Activated T-helper 17 cell treated with anti-CD3 and anti-CD28 coated beads, Interleukin-2, amount 50 U/mL, for 72 hours (primary cell): ENCODE results near the gene SAMD11. TPM values are rescaled to one million over a fixed set of nuclear protein-coding genes. Genes with fewer than 3 reads are reported as not detected.

Source experiments
- ATAC-seq: fragments of 150-1000 bp; cut with Tn5 transposase; replicated peaks from 2 replicates; pipeline ENCODE4 v1.10.0; 2021; ENCODE audit warnings: mild to moderate bottlenecking, moderate library complexity
- H3K27ac Mint-ChIP-seq: one replicate; pipeline ENCODE4 v1.8.0; 2022; ENCODE audit warnings: mixed read lengths
- H3K27me3 Mint-ChIP-seq: one replicate; pipeline ENCODE4 v1.8.0; 2022; ENCODE audit warnings: mixed read lengths
- H3K36me3 Mint-ChIP-seq: one replicate; pipeline ENCODE4 v1.8.0; 2022; ENCODE audit warnings: low read depth, mild to moderate bottlenecking, mixed read lengths
- H3K4me1 Mint-ChIP-seq: one replicate; pipeline ENCODE4 v1.8.0; 2022; ENCODE audit warnings: mixed read lengths
- H3K4me3 Mint-ChIP-seq: one replicate; pipeline ENCODE4 v1.8.0; 2022; ENCODE audit warnings: mild to moderate bottlenecking, mixed read lengths
- H3K9me3 Mint-ChIP-seq: one replicate; pipeline ENCODE4 v1.8.0; 2022; ENCODE audit warnings: mixed read lengths
- total RNA-seq, 2 donors: library from RNA; stranded (reverse); gene quantifications; one replicate each; pipeline ENCODE4 v1.2.3, GENCODE V29; 2022

The SAMD11 gene
- total RNA-seq, 2 donors from 2014 or later, result not detected

GRCh38 chr1:964691-965525 lies 41.2 kb downstream of the SAMD11 start:
- Mint-ChIP-seq H3K36me3 (peaks cover 6% of the 10 kb centered on the region), H3K9me3 (no peaks in the 10 kb centered on the region), H3K27me3 (no peaks in the 10 kb centered on the region), H3K4me1 (no peaks in the 10 kb centered on the region), H3K4me3 (peak overlapping the region; percentile 45), H3K27ac (no peak overlapping the region)
- no peak for ATAC-seq

DNA sequence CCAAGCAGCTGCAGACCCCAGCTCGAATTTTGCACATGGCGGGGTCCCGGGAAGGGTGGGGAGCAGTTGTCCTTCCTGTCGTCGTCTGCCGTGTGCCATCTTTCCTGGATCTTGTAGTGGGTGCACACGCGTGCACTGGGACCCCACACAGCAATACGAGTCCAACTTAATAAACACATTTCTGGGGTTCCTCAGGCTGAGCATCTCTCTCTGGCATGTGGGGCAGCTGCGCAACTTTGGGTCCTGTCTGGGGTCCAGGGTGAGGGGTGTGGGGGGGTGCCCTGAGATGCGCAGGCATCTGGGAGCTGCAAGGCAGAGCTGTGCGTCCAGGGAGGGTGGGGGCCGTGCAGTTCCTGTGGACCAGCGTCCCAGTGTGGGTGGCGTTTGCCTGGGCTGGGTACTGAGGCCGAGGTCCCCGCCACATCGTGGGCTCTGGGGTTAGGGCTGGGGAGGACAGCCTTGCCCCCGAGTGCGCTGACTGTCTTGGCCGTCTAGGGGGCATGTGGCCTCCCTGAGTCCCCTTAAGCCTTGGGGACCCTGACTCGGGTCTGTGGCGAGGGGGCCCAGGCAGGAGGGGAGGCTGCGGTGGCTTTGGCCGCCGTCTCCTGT lies 41.9 kb downstream of the SAMD11 start:
- no peaks in the 10 kb centered on the region for H3K27me3 Mint-ChIP-seq
- H3K9me3 Mint-ChIP-seq, result no peaks in the 10 kb centered on the region
- no peaks in the 10 kb centered on the region for H3K4me1 Mint-ChIP-seq
- ATAC-seq, result no peak
- peak overlapping the region; percentile 45 for H3K4me3 Mint-ChIP-seq
- H3K36me3 Mint-ChIP-seq, result peaks cover 6% of the 10 kb centered on the region
- no peak overlapping the region for H3K27ac Mint-ChIP-seq

DNA sequence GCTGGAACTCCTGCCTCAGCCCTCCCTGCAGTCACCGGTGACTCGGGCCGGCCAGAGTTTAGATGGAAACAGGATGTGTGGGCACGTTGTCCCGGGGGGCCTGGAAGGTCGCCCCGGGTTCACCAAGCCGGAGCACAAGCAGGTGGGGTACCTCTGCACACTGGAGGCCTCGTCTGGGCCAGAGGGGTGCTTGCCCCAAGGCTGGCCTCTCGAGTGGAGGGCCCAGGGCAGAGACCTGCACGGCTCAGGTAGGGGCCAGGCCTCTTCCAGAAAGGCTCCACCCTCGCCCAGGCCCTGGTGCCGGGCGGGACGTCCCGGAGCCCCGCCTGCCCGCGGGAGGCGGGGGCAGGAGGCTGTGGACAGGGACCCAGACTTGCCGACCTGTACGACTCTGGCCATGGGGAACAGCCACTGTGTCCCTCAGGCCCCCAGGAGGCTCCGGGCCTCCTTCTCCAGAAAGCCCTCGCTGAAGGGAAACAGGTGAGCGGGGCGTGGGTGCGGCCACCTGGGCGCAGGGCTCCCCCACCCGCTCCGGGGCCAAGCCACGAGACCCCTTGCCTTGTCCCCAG lies 42.5 kb downstream of the SAMD11 start, which contains the start of gene PLEKHN1:
TSS of gene PLEKHN1 (plus strand) at position 348 of the 569 bp plus-strand sequence. CDS start at position 398, 50 bp downstream.
- H3K27ac Mint-ChIP-seq, result no peak within 1 kb of the TSS

DNA sequence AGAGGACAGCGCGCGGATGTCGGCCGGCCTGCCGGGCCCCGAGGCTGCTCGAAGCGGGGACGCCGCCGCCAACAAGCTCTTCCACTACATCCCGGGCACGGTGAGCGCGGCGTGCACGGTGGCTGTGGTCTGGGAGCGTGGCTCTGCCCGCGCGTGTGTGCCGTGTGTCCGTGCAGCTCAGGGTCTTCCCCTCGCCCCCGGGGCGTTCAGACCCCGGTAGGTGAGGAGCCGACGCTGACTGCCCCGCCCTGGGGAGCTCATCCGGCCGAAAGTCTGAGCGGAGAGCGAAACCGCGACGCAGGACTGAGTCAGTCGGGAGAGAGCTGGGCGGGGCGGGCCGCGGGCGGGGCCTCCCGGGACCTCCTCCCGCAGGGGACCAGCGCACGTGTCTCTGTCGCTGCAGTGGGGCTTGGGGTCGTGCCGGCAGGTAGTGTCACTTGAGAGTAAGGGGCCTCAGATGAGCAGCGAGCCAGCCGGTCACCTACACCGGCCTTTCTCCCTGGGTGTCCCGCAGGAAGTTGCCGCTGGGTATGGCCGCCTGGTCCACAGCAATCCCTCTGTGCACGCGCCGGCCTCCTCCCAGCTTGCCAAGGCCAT lies 43.1 kb downstream of the SAMD11 start:
- H3K9me3 Mint-ChIP-seq, result no peaks in the 10 kb centered on the region
- peak overlapping the region; percentile 65 for H3K4me3 Mint-ChIP-seq
- ATAC-seq, result peak; percentile 93
- peaks cover 6% of the 10 kb centered on the region for H3K36me3 Mint-ChIP-seq
- no peaks in the 10 kb centered on the region for H3K4me1 Mint-ChIP-seq
- H3K27me3 Mint-ChIP-seq, result no peaks in the 10 kb centered on the region
- H3K27ac Mint-ChIP-seq, result no peak overlapping the region

More for the DNA sequence above, 42.5 kb downstream of the SAMD11 start, which contains the start of gene PLEKHN1:
- peak within 1 kb of the TSS; percentile 65 for H3K4me3 Mint-ChIP-seq
- peaks cover 6% of the 10 kb centered on the region for H3K36me3 Mint-ChIP-seq
- no peaks in the 10 kb centered on the region for H3K4me1 Mint-ChIP-seq
- peak; percentile 82 for ATAC-seq
- H3K9me3 Mint-ChIP-seq, result no peaks in the 10 kb centered on the region
- H3K27me3 Mint-ChIP-seq, result no peaks in the 10 kb centered on the region

- no peak overlapping the region for H3K4me3 Mint-ChIP-seq
- H3K4me1 Mint-ChIP-seq, result no peaks in the 10 kb centered on the region
- H3K27me3 Mint-ChIP-seq, result no peaks in the 10 kb centered on the region
- H3K27ac Mint-ChIP-seq, result no peak overlapping the region
- no peaks in the 10 kb centered on the region for H3K9me3 Mint-ChIP-seq
- ATAC-seq, result no peak
- peaks cover 6% of the 10 kb centered on the region for H3K36me3 Mint-ChIP-seq
Measured at GRCh38 chr1:967466-968343, 44.0 kb downstream of the SAMD11 start.

- no peak for ATAC-seq
- no peaks in the 10 kb centered on the region for H3K4me1 Mint-ChIP-seq
- H3K9me3 Mint-ChIP-seq, result no peaks in the 10 kb centered on the region
- H3K36me3 Mint-ChIP-seq, result no peaks in the 10 kb centered on the region
- no peak overlapping the region for H3K27ac Mint-ChIP-seq
- H3K27me3 Mint-ChIP-seq, result no peaks in the 10 kb centered on the region
- H3K4me3 Mint-ChIP-seq, result no peak overlapping the region
Measured at GRCh38 chr1:969260-969855, 45.6 kb downstream of the SAMD11 start.

- no peaks in the 10 kb centered on the region for H3K36me3 Mint-ChIP-seq
- no peak overlapping the region for H3K4me3 Mint-ChIP-seq
- H3K27me3 Mint-ChIP-seq, result no peaks in the 10 kb centered on the region
- H3K4me1 Mint-ChIP-seq, result no peaks in the 10 kb centered on the region
- ATAC-seq, result no peak
- H3K27ac Mint-ChIP-seq, result no peak overlapping the region
- H3K9me3 Mint-ChIP-seq, result no peaks in the 10 kb centered on the region
Measured at GRCh38 chr1:970242-970972, 46.7 kb downstream of the SAMD11 start.

- no peak overlapping the region for H3K4me3 Mint-ChIP-seq
- no peaks in the 10 kb centered on the region for H3K9me3 Mint-ChIP-seq
- no peak overlapping the region for H3K27ac Mint-ChIP-seq
- H3K36me3 Mint-ChIP-seq, result no peaks in the 10 kb centered on the region
- H3K27me3 Mint-ChIP-seq, result peaks cover 4% of the 10 kb centered on the region
- no peak for ATAC-seq
- H3K4me1 Mint-ChIP-seq, result peaks cover 6% of the 10 kb centered on the region
Measured at GRCh38 chr1:970973-971730, 47.4 kb downstream of the SAMD11 start.

DNA sequence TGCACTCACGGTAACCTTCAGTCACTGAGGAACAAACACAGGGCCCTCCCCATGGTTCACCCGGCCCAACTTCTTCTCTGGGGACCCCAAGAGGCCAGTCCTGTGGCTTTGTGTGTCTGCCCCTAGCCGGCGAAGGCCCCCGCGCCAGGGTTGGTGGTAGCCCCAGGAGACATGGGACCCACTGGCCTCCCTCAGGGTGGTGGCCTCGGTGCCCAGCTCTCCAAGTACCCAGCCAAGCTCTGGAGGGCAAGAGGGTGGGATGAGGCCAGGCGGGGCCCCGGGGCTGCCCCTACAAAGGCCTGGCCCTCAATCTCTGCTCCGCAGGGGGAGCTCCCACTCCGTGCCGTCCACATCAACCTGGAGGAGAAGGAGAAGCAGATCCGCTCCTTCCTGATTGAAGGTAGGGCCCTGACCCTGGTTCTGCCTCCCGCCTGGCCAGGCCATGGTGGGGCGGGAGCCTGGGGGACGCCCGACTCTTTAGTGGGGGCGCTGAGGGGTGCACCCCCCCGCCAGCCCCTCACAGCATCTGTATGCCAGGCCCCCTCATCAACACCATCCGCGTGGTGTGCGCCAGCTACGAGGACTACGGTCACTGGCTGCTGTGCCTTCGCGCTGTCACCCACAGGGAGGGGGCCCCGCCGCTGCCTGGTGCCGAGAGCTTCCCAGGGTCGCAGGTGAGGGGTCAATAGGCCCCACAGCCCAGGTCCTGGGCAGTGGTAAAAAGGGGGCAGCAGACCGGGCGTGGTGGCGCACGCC lies 48.2 kb downstream of the SAMD11 start:
- no peak for ATAC-seq
- peaks cover 4% of the 10 kb centered on the region for H3K27me3 Mint-ChIP-seq
- H3K9me3 Mint-ChIP-seq, result no peaks in the 10 kb centered on the region
- H3K4me3 Mint-ChIP-seq, result no peak overlapping the region
- H3K36me3 Mint-ChIP-seq, result no peaks in the 10 kb centered on the region
- H3K4me1 Mint-ChIP-seq, result peaks cover 6% of the 10 kb centered on the region
- H3K27ac Mint-ChIP-seq, result no peak overlapping the region

- no peak for ATAC-seq
- Mint-ChIP-seq H3K27ac (no peak overlapping the region), H3K9me3 (no peaks in the 10 kb centered on the region), H3K27me3 (peaks cover 4% of the 10 kb centered on the region), H3K36me3 (no peaks in the 10 kb centered on the region), H3K4me1 (peaks cover 6% of the 10 kb centered on the region), H3K4me3 (no peak overlapping the region)
Measured at GRCh38 chr1:972726-973458, 49.2 kb downstream of the SAMD11 start.

GRCh38 chr1:973459-974292 lies 50.0 kb downstream of the SAMD11 start:
- no peaks in the 10 kb centered on the region for H3K36me3 Mint-ChIP-seq
- peaks cover 4% of the 10 kb centered on the region for H3K27me3 Mint-ChIP-seq
- peaks cover 6% of the 10 kb centered on the region for H3K4me1 Mint-ChIP-seq
- ATAC-seq, result no peak
- no peak overlapping the region for H3K27ac Mint-ChIP-seq
- H3K4me3 Mint-ChIP-seq, result no peak overlapping the region
- no peaks in the 10 kb centered on the region for H3K9me3 Mint-ChIP-seq
